Thyroid gland (tissue), 4 donors: ENCODE data around the gene ADAMTS14. TPM values are rescaled to one million over a fixed set of nuclear protein-coding genes. Genes with fewer than 3 reads are reported as not detected.
"Not testable (repeated sequence)": the region's sequence is repeated elsewhere in the genome, so short reads cannot be mapped to it uniquely, and the experiment has no call there.

Experiments
- DNase-seq, 2 donors: peaks; one replicate each; pipeline ENCODE4 v3.0.0-alpha.2; 2019
- H3K27ac ChIP-seq, 3 donors: fragments of 200-600 bp; sonication (generic); 1 replicate in 2 of 3; 2 replicates in 1 of 3; pipeline ENCODE4 v1.5.1; 2016 to 2019; ENCODE audit warnings: mild to moderate bottlenecking in 1 of 3, moderate library complexity in 1 of 3
- H3K27me3 ChIP-seq: fragments of 200-600 bp; sonication (generic); one replicate; pipeline ENCODE4 v1.5.1; 2019
- H3K36me3 ChIP-seq, 2 donors: fragments of 200-600 bp; sonication (generic); one replicate each; pipeline ENCODE4 v1.5.1; 2016 to 2019
- H3K4me1 ChIP-seq, 2 donors: fragments of 200-600 bp; sonication (generic); one replicate each; pipeline ENCODE4 v1.5.1; 2017 to 2019
- H3K4me3 ChIP-seq, 3 donors: fragments of 200-600 bp; sonication (generic); replicated peaks in 1 of 3; 1 replicate in 2 of 3; 2 replicates in 1 of 3; pipeline ENCODE4 v1.5.1; 2016; ENCODE audit warnings: mild to moderate bottlenecking in 1 of 3
- H3K9me3 ChIP-seq: fragments of 200-600 bp; sonication (generic); one replicate; pipeline ENCODE4 v1.5.1; 2017
- CTCF ChIP-seq, 6 experiments: fragments of 200-600 bp in 3 of 6; fragments of 450-650 bp in 3 of 6; sonication (generic) in 3 of 6; IDR thresholded peaks; one replicate each; pipeline ENCODE4 v1.5.1; 2016 to 2019; ENCODE audit warnings: antibody characterized with exemption in 6 of 6, mild to moderate bottlenecking in 2 of 6, inconsistent platforms in 1 of 6, moderate library complexity in 1 of 6
- POLR2A ChIP-seq, 2 donors: fragments of 450-650 bp; IDR thresholded peaks; one replicate each; pipeline ENCODE4 v1.6.1; 2017; ENCODE audit warnings: antibody characterized with exemption in 2 of 2, mild to moderate bottlenecking in 2 of 2, moderate library complexity in 1 of 2
- WGBS, 2 donors: methylation state at CpG; one replicate each; pipeline ENCODE4 v1.1.5; 2017; 5-methylcytosine and 5-hydroxymethylcytosine counted together
- intact Hi-C: fragments of 100-400 bp; cut with DNase I; formaldehyde crosslinking; loops from one replicate; pipeline ENCODE4 v1.15.1; 2023
- total RNA-seq, 4 donors: library from RNA; depleted of rRNA; stranded (reverse); fragments of >200 nt; gene quantifications; one replicate each; pipeline ENCODE4 v1.2.3, GENCODE V29; 2016

ADAMTS14 gene
- total RNA-seq, 4 donors from 2014 or later: not detected

- intact Hi-C loops: no loop called here
Observed at GRCh38 chr10:70765794-70766594, 93.7 kb downstream of the ADAMTS14 start.

GRCh38 chr10:70768026-70768685 lies 95.8 kb downstream of the ADAMTS14 start:
- DNase-seq: not testable (repeated sequence)
- 81 to 83% methylated on average over 6 of the region's 6 CpGs for whole genome bisulfite sequencing, 2 donors

More at GRCh38 chr10:70765794-70766594, 93.7 kb downstream of the ADAMTS14 start:
- no peaks in the 10 kb centered on the region for H3K27me3 ChIP-seq
- H3K4me3 ChIP-seq: no peak overlapping the region
- WGBS, 2 donors: 95 to 97% methylated on average over 6 to 8 of the region's 8 CpGs
- no peaks in the 10 kb centered on the region for H3K9me3 ChIP-seq
- H3K36me3 ChIP-seq: no peaks in the 10 kb centered on the region
- TF ChIP-seq POLR2A (IDR thresholded peaks at IDR 0.05) (no peak), CTCF (IDR thresholded peaks at IDR 0.05) (no peak)
- H3K4me1 ChIP-seq: peaks cover 5 to 15% of the 10 kb centered on the region in 2 donors
- no peak for DNase-seq
- H3K27ac ChIP-seq: no peak overlapping the region

GRCh38 chr10:70769121-70769520 lies 96.8 kb downstream of the ADAMTS14 start:
- Histone ChIP-seq H3K27ac (no peak overlapping the region), H3K9me3 (no peaks in the 10 kb centered on the region), H3K27me3 (no peaks in the 10 kb centered on the region), H3K4me1 (no peaks in the 10 kb centered on the region), H3K36me3 (no peaks in the 10 kb centered on the region), H3K4me3 (no peak overlapping the region)
- intact Hi-C loops: no loop called here
- WGBS, 2 donors: 83 to 90% methylated on average over 4 of the region's 4 CpGs
- DNase-seq: no peak
- no peak for TF ChIP-seq POLR2A (IDR thresholded peaks at IDR 0.05)

More at GRCh38 chr10:70768026-70768685, 95.8 kb downstream of the ADAMTS14 start:
- H3K27me3 ChIP-seq, H3K4me1 ChIP-seq, H3K36me3 ChIP-seq, H3K4me3 ChIP-seq, intact Hi-C loops, H3K9me3 ChIP-seq, H3K27ac ChIP-seq: not testable (repeated sequence)

GRCh38 chr10:70770001-70770400 lies 97.7 kb downstream of the ADAMTS14 start:
- intact Hi-C loops: no loop called here
- WGBS, 2 donors: 89 to 90% methylated on average over 2 of the region's 2 CpGs

GRCh38 chr10:70770516-70770915 lies 98.2 kb downstream of the ADAMTS14 start:
- H3K27ac ChIP-seq, H3K4me3 ChIP-seq, H3K4me1 ChIP-seq, H3K9me3 ChIP-seq, H3K27me3 ChIP-seq, intact Hi-C loops, H3K36me3 ChIP-seq, DNase-seq: not testable (repeated sequence)
- 88 to 98% methylated on average over 7 of the region's 7 CpGs for WGBS, 2 donors

More at GRCh38 chr10:70770001-70770400, 97.7 kb downstream of the ADAMTS14 start:
- H3K9me3 ChIP-seq: no peaks in the 10 kb centered on the region
- no peak overlapping the region for H3K27ac ChIP-seq
- no peak overlapping the region for H3K4me3 ChIP-seq
- DNase-seq: no peak
- H3K36me3 ChIP-seq: no peaks in the 10 kb centered on the region
- no peaks in the 10 kb centered on the region for H3K27me3 ChIP-seq
- no peaks in the 10 kb centered on the region for H3K4me1 ChIP-seq
- TF ChIP-seq POLR2A (IDR thresholded peaks at IDR 0.05): no peak
- no peak for TF ChIP-seq CTCF (IDR thresholded peaks at IDR 0.05)

GRCh38 chr10:70771311-70772194 lies 99.2 kb downstream of the ADAMTS14 start:
- Histone ChIP-seq H3K4me3 (no peak overlapping the region), H3K9me3 (no peaks in the 10 kb centered on the region), H3K4me1 (no peaks in the 10 kb centered on the region), H3K36me3 (no peaks in the 10 kb centered on the region), H3K27me3 (no peaks in the 10 kb centered on the region), H3K27ac (no peak overlapping the region)
- intact Hi-C loops: no loop called here
- WGBS, 2 donors: 71 to 79% methylated on average over 8 of the region's 8 CpGs
- TF ChIP-seq CTCF (IDR thresholded peaks at IDR 0.05): no peak
- TF ChIP-seq POLR2A (IDR thresholded peaks at IDR 0.05): no peak
- DNase-seq: no peak
